IMR-90 (cell line): ENCODE data around the gene PAPLN. TPM values are rescaled to one million over a fixed set of nuclear protein-coding genes. Genes with fewer than 3 reads are reported as not detected.

Experiments
- ATAC-seq: fragments of 200-7000 bp; cut with Tn5 transposase; 2 replicates; pipeline ENCODE4 v1.9.1; 2020; ENCODE audit warnings: low read depth, mild to moderate bottlenecking, moderate library complexity
- BruUV-seq: library from RNA; stranded (reverse); fragments of 400-500 nt; replicated peaks from 2 replicates; lab custom pipeline; 2021; lab: Mats Ljungman, UMichigan
- CTCF ChIA-PET: fragments of 300-600 bp; formaldehyde crosslinking; extraction: SDS; loops from one replicate; lab custom pipeline; 2021; ENCODE audit warnings: antibody characterized with exemption; lab: Yijun Ruan, JAX
- POLR2A ChIA-PET: fragments of 300-600 bp; sonication (Branson Sonifier 250); formaldehyde crosslinking; loops from one replicate; lab custom pipeline; 2022; ENCODE audit warnings: antibody characterized with exemption; ENCODE audit not compliant: unreplicated experiment; lab: Charles Lee
- DNase-seq: peaks from one replicate; pipeline ENCODE4 v3.0.0; 2013
- H2AFZ ChIP-seq: replicated peaks from 2 replicates; pipeline ENCODE3; 2013; ENCODE audit warnings: low read length, mild to moderate bottlenecking; ENCODE audit not compliant: poor library complexity
- H2AK5ac ChIP-seq: 2 replicates; pipeline ENCODE4 v1.6.1; 2013; ENCODE audit warnings: low read depth, low read length, inconsistent platforms
- H2AK9ac ChIP-seq: replicated peaks from 2 replicates; pipeline ENCODE3; 2013; ENCODE audit warnings: mild to moderate bottlenecking, low read depth, low read length, moderate library complexity; ENCODE audit not compliant: poor library complexity
- H2BK120ac ChIP-seq: 2 replicates; pipeline ENCODE4 v1.6.1; 2013; ENCODE audit warnings: low read depth, low read length, inconsistent platforms
- H2BK15ac ChIP-seq: 3 replicates; pipeline ENCODE4 v1.6.1; 2013; ENCODE audit warnings: low read depth, low read length, inconsistent platforms
- H2BK20ac ChIP-seq: 2 replicates; pipeline ENCODE4 v1.6.1; 2013; ENCODE audit warnings: low read depth, mild to moderate bottlenecking, inconsistent platforms, low read length, moderate library complexity
- H2BK5ac ChIP-seq: 2 replicates; pipeline ENCODE4 v1.6.1; 2013; ENCODE audit warnings: mild to moderate bottlenecking, low read depth, low read length, inconsistent platforms; ENCODE audit not compliant: poor library complexity, severe bottlenecking
- H3K14ac ChIP-seq: replicated peaks from 2 replicates; pipeline ENCODE4 v1.6.1; 2013; ENCODE audit warnings: low read depth, low read length, inconsistent platforms
- H3K18ac ChIP-seq: 2 replicates; pipeline ENCODE4 v1.6.1; 2013; ENCODE audit warnings: low read depth, low read length, control low read depth
- H3K23ac ChIP-seq: 2 replicates; pipeline ENCODE4 v1.6.1; 2013; ENCODE audit warnings: low read depth, low read length, inconsistent platforms
- H3K27ac ChIP-seq: 2 replicates; pipeline ENCODE4 v1.5.1; 2013; ENCODE audit warnings: mild to moderate bottlenecking, control low read depth, low read length; ENCODE audit not compliant: insufficient read depth
- H3K27me3 ChIP-seq: 2 replicates; pipeline ENCODE4 v1.6.1; 2013; ENCODE audit warnings: low read length; ENCODE audit not compliant: control insufficient read depth, insufficient read depth
- H3K36me3 ChIP-seq: 2 replicates; pipeline ENCODE4 v1.6.1; 2013; ENCODE audit warnings: low read length, mixed read lengths; ENCODE audit not compliant: control insufficient read depth, insufficient read depth
- H3K4ac ChIP-seq: 2 replicates; pipeline ENCODE4 v1.6.1; 2013; ENCODE audit warnings: low read depth, low read length, inconsistent platforms
- H3K4me1 ChIP-seq: 2 replicates; pipeline ENCODE4 v1.6.1; 2013; ENCODE audit warnings: low read length, mixed read lengths; ENCODE audit not compliant: control insufficient read depth, insufficient read depth
- H3K4me2 ChIP-seq: 2 replicates; pipeline ENCODE4 v1.6.1; 2013; ENCODE audit warnings: low read depth, mild to moderate bottlenecking, control low read depth, low read length, moderate library complexity
- H3K4me3 ChIP-seq: 2 replicates; pipeline ENCODE4 v1.5.1; 2013; ENCODE audit warnings: low read depth, mild to moderate bottlenecking, control low read depth, low read length, moderate library complexity; ENCODE audit not compliant: insufficient read depth
- H3K56ac ChIP-seq: 2 replicates; pipeline ENCODE4 v1.6.1; 2013; ENCODE audit warnings: low read length, inconsistent platforms; ENCODE audit not compliant: insufficient read depth; ENCODE audit errors: extremely low read depth
- H3K79me1 ChIP-seq, 2 experiments: 2 replicates each; pipeline ENCODE4 v1.6.1; 2013; ENCODE audit warnings: low read length in 2 of 2, inconsistent platforms in 1 of 2, low read depth in 1 of 2
- H3K9ac ChIP-seq: 2 replicates; pipeline ENCODE4 v1.6.1; 2013; ENCODE audit warnings: low read depth, low read length, control low read depth
- H3K9me1 ChIP-seq: 2 replicates; pipeline ENCODE4 v1.6.1; 2013; ENCODE audit warnings: low read length, inconsistent platforms; ENCODE audit not compliant: insufficient read depth
- H3K9me3 ChIP-seq: 2 replicates; pipeline ENCODE4 v1.6.1; 2013; ENCODE audit warnings: low read length; ENCODE audit not compliant: control insufficient read depth, insufficient read depth
- H4K20me1 ChIP-seq: 2 replicates; pipeline ENCODE4 v1.6.1; 2013; ENCODE audit warnings: low read length, inconsistent platforms; ENCODE audit not compliant: insufficient read depth
- H4K5ac ChIP-seq: 2 replicates; pipeline ENCODE4 v1.6.1; 2013; ENCODE audit warnings: mild to moderate bottlenecking, low read depth, low read length, control low read depth
- H4K8ac ChIP-seq, 2 experiments: 2 replicates each; pipeline ENCODE4 v1.6.1; 2013; ENCODE audit warnings: low read depth in 2 of 2, low read length in 2 of 2, control low read depth in 1 of 2, inconsistent platforms in 1 of 2
- H4K91ac ChIP-seq: 2 replicates; pipeline ENCODE4 v1.6.1; 2013; ENCODE audit warnings: low read depth, low read length, inconsistent platforms; ENCODE audit not compliant: insufficient read depth
- CHD1 ChIP-seq: IDR thresholded peaks from 2 replicates; pipeline ENCODE4 v1.6.1; 2012; ENCODE audit warnings: low read depth, low read length, improper control_type of control experiment
- MAZ ChIP-seq: IDR thresholded peaks from 2 replicates; pipeline ENCODE4 v1.6.1; 2012; ENCODE audit warnings: low read depth, mild to moderate bottlenecking, low read length, improper control_type of control experiment, moderate library complexity, borderline replicate concordance
- MXI1 ChIP-seq: IDR thresholded peaks from 2 replicates; pipeline ENCODE4 v1.6.1; 2012; ENCODE audit warnings: low read depth, mild to moderate bottlenecking, low read length, moderate library complexity, borderline replicate concordance
- POLR2A ChIP-seq: IDR thresholded peaks from 2 replicates; pipeline ENCODE4 v1.6.1; 2012; ENCODE audit warnings: mild to moderate bottlenecking, low read depth, low read length
- RCOR1 ChIP-seq: IDR thresholded peaks from 2 replicates; pipeline ENCODE4 v1.6.1; 2012; ENCODE audit warnings: mild to moderate bottlenecking, low read length, improper control_type of control experiment; ENCODE audit not compliant: insufficient replicate concordance
- RFX5 ChIP-seq: IDR thresholded peaks from 2 replicates; pipeline ENCODE4 v1.8.0; 2012; ENCODE audit warnings: low read depth, mild to moderate bottlenecking, low read length, moderate library complexity
- WGBS, 2 experiments: methylation state at CpG; one replicate each; pipeline versions ENCODE4 v1.1.5 to v1.1.7; 2013; ENCODE audit warnings: missing lambda C conversion rate in 2 of 2; ENCODE audit not compliant: insufficient read length in 1 of 2; ENCODE audit errors: extremely low coverage in 2 of 2; 5-methylcytosine and 5-hydroxymethylcytosine counted together
- dilution Hi-C: fragments of 300-500 bp; cut with HindIII; formaldehyde crosslinking; loops from one replicate; pipeline ENCODE4 v1.14.3; 2018; ENCODE audit warnings: low sequenced_read_pairs; ENCODE audit not compliant: unreplicated experiment
- in situ Hi-C: fragments of 300-500 bp; cut with MboI; formaldehyde crosslinking; loops from 3 replicates; pipeline ENCODE4 v1.14.3; 2019; ENCODE audit warnings: low sequenced_read_pairs, inconsistent platforms, mixed read lengths
- intact Hi-C: fragments of 100-400 bp; cut with micrococcal nuclease; formaldehyde crosslinking; loops from 2 replicates; pipeline ENCODE4 v1.10.0; 2022
- polyA plus RNA-seq, 3 experiments: library from polyadenylated mRNA; depleted of rRNA; stranded (reverse); fragments of >200 nt; gene quantifications; 2 replicates each; pipeline ENCODE4 v1.2.3, GENCODE V29; 2012; ENCODE audit warnings: low replicate concordance in 1 of 3
- total RNA-seq: library from RNA; depleted of rRNA; stranded (reverse); fragments of >200 nt; gene quantifications from 2 replicates; pipeline ENCODE4 v1.2.3, GENCODE V29; 2012
- TF ChIP-seq, protein P1 (sequence below): conservative IDR thresholded peaks from 2 replicates; pipeline ENCODE4 v1.5.1; 2012; ENCODE audit warnings: mild to moderate bottlenecking, low read depth, low read length, improper control_type of control experiment

The PAPLN gene
- total and polyA plus RNA-seq, 2 of the 4 experiments (the other 2 are of a cell fraction) = 0.36 to 1.2 TPM

DNA sequence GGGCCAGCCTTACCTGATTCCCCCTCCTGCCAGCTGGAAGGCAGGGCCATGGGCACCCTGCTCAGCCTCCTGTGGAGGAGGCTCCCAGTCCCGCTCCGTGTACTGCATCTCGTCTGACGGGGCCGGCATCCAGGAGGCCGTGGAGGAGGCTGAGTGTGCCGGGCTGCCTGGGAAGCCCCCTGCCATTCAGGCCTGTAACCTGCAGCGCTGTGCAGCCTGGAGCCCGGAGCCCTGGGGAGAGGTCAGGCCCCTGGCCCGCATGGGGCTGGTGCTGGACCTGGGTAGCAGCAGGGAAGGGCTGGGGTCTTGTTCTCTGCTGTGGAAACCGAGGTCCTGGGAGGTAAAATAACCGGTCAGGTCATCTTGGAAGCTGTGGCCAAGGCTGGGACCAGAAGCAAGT lies 16.4 kb downstream of the PAPLN start:
- dilution Hi-C loops = no loop called here
- H2AK5ac ChIP-seq = no peak overlapping the region
- H3K4me2 ChIP-seq = no peak overlapping the region
- H3K18ac ChIP-seq = no peak overlapping the region
- H3K14ac ChIP-seq = no peak overlapping the region
- in situ Hi-C loops = no loop called here
- peak overlapping the region; percentile 50 for H2AK9ac ChIP-seq
- no peaks in the 10 kb centered on the region for H3K9me3 ChIP-seq
- H3K23ac ChIP-seq = no peak overlapping the region
- H3K4me1 ChIP-seq = no peaks in the 10 kb centered on the region
- no peak overlapping the region for H4K8ac ChIP-seq
- POLR2A ChIA-PET = no interaction called here
- no peak overlapping the region for H2BK20ac ChIP-seq
- no peak overlapping the region for H4K5ac ChIP-seq
- H4K91ac ChIP-seq = no peak overlapping the region
- no peaks in the 10 kb centered on the region for H3K27me3 ChIP-seq
- no peak overlapping the region for H3K27ac ChIP-seq
- no peak overlapping the region for H3K9ac ChIP-seq
- DNase-seq = no peak
- H3K4me3 ChIP-seq = no peak overlapping the region
- CTCF ChIA-PET = interaction anchor here (0.6 kb wide), 1 partner anchor 180 kb away, joined by 3 read pairs; no protein-coding TSS in a partner anchor
- H2AFZ ChIP-seq = no peak overlapping the region
- no peak overlapping the region for H3K56ac ChIP-seq
- intact Hi-C loops = no loop called here
- no peak overlapping the region for H2BK120ac ChIP-seq
- no peaks in the 10 kb centered on the region for H3K36me3 ChIP-seq
- no peak for ATAC-seq
- BruUV-seq = no TSS peak
- H3K4ac ChIP-seq = no peak overlapping the region
- 85% methylated on average over 5 of the region's 12 CpGs; no CpG with 5 or more reads in 1 of the 2 experiments for WGBS, 2 experiments
- H3K9me1 ChIP-seq = no peaks in the 10 kb centered on the region
- no peaks in the 10 kb centered on the region for H3K79me1 ChIP-seq
- H2BK5ac ChIP-seq = no peak overlapping the region
- H4K20me1 ChIP-seq = no peaks in the 10 kb centered on the region
- H2BK15ac ChIP-seq = no peak overlapping the region
- TF ChIP-seq MXI1 (no peak), RCOR1 (no peak), CHD1 (no peak), RFX5 (no peak), MAZ (no peak), POLR2A (no peak)
- TF ChIP-seq, protein P1, sequence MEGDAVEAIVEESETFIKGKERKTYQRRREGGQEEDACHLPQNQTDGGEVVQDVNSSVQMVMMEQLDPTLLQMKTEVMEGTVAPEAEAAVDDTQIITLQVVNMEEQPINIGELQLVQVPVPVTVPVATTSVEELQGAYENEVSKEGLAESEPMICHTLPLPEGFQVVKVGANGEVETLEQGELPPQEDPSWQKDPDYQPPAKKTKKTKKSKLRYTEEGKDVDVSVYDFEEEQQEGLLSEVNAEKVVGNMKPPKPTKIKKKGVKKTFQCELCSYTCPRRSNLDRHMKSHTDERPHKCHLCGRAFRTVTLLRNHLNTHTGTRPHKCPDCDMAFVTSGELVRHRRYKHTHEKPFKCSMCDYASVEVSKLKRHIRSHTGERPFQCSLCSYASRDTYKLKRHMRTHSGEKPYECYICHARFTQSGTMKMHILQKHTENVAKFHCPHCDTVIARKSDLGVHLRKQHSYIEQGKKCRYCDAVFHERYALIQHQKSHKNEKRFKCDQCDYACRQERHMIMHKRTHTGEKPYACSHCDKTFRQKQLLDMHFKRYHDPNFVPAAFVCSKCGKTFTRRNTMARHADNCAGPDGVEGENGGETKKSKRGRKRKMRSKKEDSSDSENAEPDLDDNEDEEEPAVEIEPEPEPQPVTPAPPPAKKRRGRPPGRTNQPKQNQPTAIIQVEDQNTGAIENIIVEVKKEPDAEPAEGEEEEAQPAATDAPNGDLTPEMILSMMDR = no peak
